GM21723 (cell line): ENCODE data around the gene CD226.
"Not testable (repeated sequence)": the region's sequence is repeated elsewhere in the genome, so short reads cannot be mapped to it uniquely, and the experiment has no call there.

Source experiments
- ATAC-seq: cut with Tn5 transposase; IDR thresholded peaks from one replicate; pipeline ENCODE4 v1.9.1; 2021; ENCODE audit warnings: mild to moderate bottlenecking, moderate library complexity; ENCODE audit not compliant: unreplicated experiment

Gene CD226

GRCh38 chr18:69956665-69957620 lies 9.3 kb upstream of the CD226 start:
- peak; percentile 15 for ATAC-seq

GRCh38 chr18:69956057-69956456 lies 8.4 kb upstream of the CD226 start:
- peak; percentile 34 for ATAC-seq

- peak; percentile 37 for ATAC-seq
These were observed 7.2 kb upstream of the CD226 start for GRCh38 chr18:69954719-69955480.

GRCh38 chr18:69953191-69953590 lies 5.5 kb upstream of the CD226 start:
- no peak for ATAC-seq

- ATAC-seq: no peak
These were observed 3.5 kb upstream of the CD226 start for GRCh38 chr18:69951182-69951581.

GRCh38 chr18:69949538-69949936 lies 1.9 kb upstream of the CD226 start:
- ATAC-seq: peak; percentile 1

- peak; percentile 81 for ATAC-seq
These were observed 1.4 kb upstream of the CD226 start for GRCh38 chr18:69948919-69949537.

GRCh38 chr18:69948256-69948655 lies 583 bp upstream of the CD226 start:
- ATAC-seq: no peak

- ATAC-seq: no peak
These were observed 991 bp downstream of the CD226 start for GRCh38 chr18:69946608-69947155.

GRCh38 chr18:69945220-69946114 lies 2.2 kb downstream of the CD226 start:
- ATAC-seq: no peak

GRCh38 chr18:69944436-69944835 lies 3.2 kb downstream of the CD226 start:
- no peak for ATAC-seq

GRCh38 chr18:69943021-69943420 lies 4.7 kb downstream of the CD226 start:
- no peak for ATAC-seq

GRCh38 chr18:69941183-69941582 lies 6.5 kb downstream of the CD226 start:
- ATAC-seq: no peak

GRCh38 chr18:69939812-69940211 lies 7.9 kb downstream of the CD226 start:
- ATAC-seq: not testable (repeated sequence)

GRCh38 chr18:69936191-69936558 lies 11.5 kb downstream of the CD226 start:
- ATAC-seq: peak; percentile 45

- ATAC-seq: peak; percentile 86
These were observed 12.1 kb downstream of the CD226 start for GRCh38 chr18:69935319-69936190.

- no peak for ATAC-seq
These were observed 12.9 kb downstream of the CD226 start for GRCh38 chr18:69934601-69935265.

- no peak for ATAC-seq
These were observed 18.5 kb downstream of the CD226 start for GRCh38 chr18:69929041-69929774.
